WTC11 (cell line): Measurements from ENCODE around the gene JADE2. TPM values are rescaled to one million over a fixed set of nuclear protein-coding genes. Genes with fewer than 3 reads are reported as not detected.

ENCODE experiments used
- ATAC-seq: fragments of 200-7000 bp; cut with Tn5 transposase; 2 replicates; pipeline ENCODE4 v1.10.0; 2021; ENCODE audit warnings: mild to moderate bottlenecking, moderate library complexity
- CTCF ChIA-PET: fragments of 300-600 bp; sonication (Branson Sonifier 250); formaldehyde crosslinking; loops from one replicate; lab custom pipeline; 2021; ENCODE audit warnings: antibody characterized with exemption; lab: Charles Lee
- POLR2A ChIA-PET: fragments of 350-600 bp; sonication (Branson Sonifier 250); formaldehyde crosslinking; loops from one replicate; lab custom pipeline; 2021; ENCODE audit warnings: antibody characterized with exemption; lab: Charles Lee
- DNase-seq: peaks from one replicate; pipeline ENCODE4 v3.0.0; 2021; ENCODE audit warnings: low spot score
- H3K27ac Mint-ChIP-seq: 2 replicates; pipeline ENCODE4 v1.8.0; 2021; ENCODE audit warnings: mixed read lengths
- H3K27me3 Mint-ChIP-seq: 2 replicates; pipeline ENCODE4 v1.8.0; 2021; ENCODE audit warnings: low read depth, mild to moderate bottlenecking, moderate library complexity, mixed read lengths
- H3K36me3 Mint-ChIP-seq: 2 replicates; pipeline ENCODE4 v1.8.0; 2021; ENCODE audit warnings: mixed read lengths
- H3K4me1 Mint-ChIP-seq: 2 replicates; pipeline ENCODE4 v1.8.0; 2022; ENCODE audit warnings: mixed read lengths
- H3K4me3 Mint-ChIP-seq: 2 replicates; pipeline ENCODE4 v1.8.0; 2021; ENCODE audit warnings: mild to moderate bottlenecking, moderate library complexity, mixed read lengths
- H3K9me3 Mint-ChIP-seq: 2 replicates; pipeline ENCODE4 v1.8.0; 2021; ENCODE audit warnings: mixed read lengths
- E2F1 ChIP-seq: sonication (generic); formaldehyde crosslinking; IDR thresholded peaks from 2 replicates; pipeline ENCODE4 v1.8.0; 2022; ENCODE audit warnings: mild to moderate bottlenecking, missing genetic modification reagents
- ELF4 ChIP-seq: sonication (generic); formaldehyde crosslinking; IDR thresholded peaks from 2 replicates; pipeline ENCODE4 v1.8.1; 2022; ENCODE audit warnings: low read depth, mild to moderate bottlenecking, moderate library complexity, missing genetic modification reagents
- ETV6 ChIP-seq: sonication (generic); formaldehyde crosslinking; IDR thresholded peaks from 2 replicates; pipeline ENCODE4 v1.8.1; 2022; ENCODE audit warnings: mild to moderate bottlenecking, missing genetic modification reagents
- FOXP1 ChIP-seq: sonication (generic); formaldehyde crosslinking; IDR thresholded peaks from 2 replicates; pipeline ENCODE4 v1.8.0; 2022; ENCODE audit warnings: missing genetic modification reagents, mild to moderate bottlenecking, moderate library complexity, borderline replicate concordance
- GRHL2 ChIP-seq: fragments of 250-450 bp; sonication (Bioruptor Pico); IDR thresholded peaks from 2 replicates; pipeline ENCODE4 v1.8.0; 2022; ENCODE audit warnings: mild to moderate bottlenecking, moderate library complexity; ENCODE audit not compliant: insufficient replicate concordance, severe bottlenecking
- IRF1 ChIP-seq: sonication (generic); formaldehyde crosslinking; IDR thresholded peaks from 2 replicates; pipeline ENCODE4 v1.8.0; 2023; ENCODE audit warnings: missing genetic modification reagents
- MAX ChIP-seq: sonication (generic); formaldehyde crosslinking; IDR thresholded peaks from 2 replicates; pipeline ENCODE4 v1.8.0; 2022; ENCODE audit warnings: mild to moderate bottlenecking, missing genetic modification reagents
- MXD4 ChIP-seq: fragments of 250-450 bp; sonication (Bioruptor Pico); IDR thresholded peaks from 2 replicates; pipeline ENCODE4 v1.8.0; 2021; ENCODE audit warnings: mild to moderate bottlenecking, moderate library complexity, borderline replicate concordance
- TCF7 ChIP-seq: sonication (generic); formaldehyde crosslinking; IDR thresholded peaks from 2 replicates; pipeline ENCODE4 v1.8.0; 2022; ENCODE audit warnings: mild to moderate bottlenecking, low read depth, missing genetic modification reagents, moderate library complexity
- TEAD1 ChIP-seq: sonication (generic); formaldehyde crosslinking; IDR thresholded peaks from 2 replicates; pipeline ENCODE4 v1.8.0; 2022; ENCODE audit warnings: mild to moderate bottlenecking, missing genetic modification reagents
- TP53 ChIP-seq: sonication (generic); formaldehyde crosslinking; IDR thresholded peaks from 2 replicates; pipeline ENCODE4 v1.8.1; 2023; ENCODE audit warnings: mild to moderate bottlenecking, missing genetic modification reagents
- ZBTB21 ChIP-seq: sonication (generic); formaldehyde crosslinking; IDR thresholded peaks from 2 replicates; pipeline ENCODE4 v1.8.1; 2023; ENCODE audit warnings: mild to moderate bottlenecking, missing genetic modification reagents, borderline replicate concordance
- ZNF138 ChIP-seq: sonication (generic); formaldehyde crosslinking; conservative IDR thresholded peaks from 2 replicates; pipeline ENCODE4 v1.8.1; 2022; ENCODE audit warnings: mild to moderate bottlenecking, moderate library complexity, missing genetic modification reagents
- ZNF219 ChIP-seq: sonication (generic); formaldehyde crosslinking; IDR thresholded peaks from 2 replicates; pipeline ENCODE4 v1.8.0; 2023; ENCODE audit warnings: missing genetic modification reagents, mild to moderate bottlenecking, borderline replicate concordance
- ZNF423 ChIP-seq: fragments of 250-450 bp; sonication (Bioruptor Pico); IDR thresholded peaks from 2 replicates; pipeline ENCODE4 v2.1.2; 2022; ENCODE audit warnings: mild to moderate bottlenecking, moderate library complexity
- total RNA-seq: library from RNA; stranded (reverse); gene quantifications from 3 replicates; pipeline ENCODE4 v1.2.3, GENCODE V29; 2021
- TF ChIP-seq, protein P1 (sequence below): sonication (generic); formaldehyde crosslinking; IDR thresholded peaks from 2 replicates; pipeline ENCODE4 v1.8.1; 2023; ENCODE audit warnings: mild to moderate bottlenecking, missing genetic modification reagents
- TF ChIP-seq, protein P2 (sequence below): fragments of 250-450 bp; sonication (Bioruptor Pico); IDR thresholded peaks from 2 replicates; pipeline ENCODE4 v1.9.0; 2021; ENCODE audit warnings: mild to moderate bottlenecking
- TF ChIP-seq, protein P3 (sequence below): sonication (generic); formaldehyde crosslinking; IDR thresholded peaks from 2 replicates; pipeline ENCODE4 v1.8.1; 2023; ENCODE audit warnings: mild to moderate bottlenecking, moderate library complexity, missing genetic modification reagents
- TF ChIP-seq, protein P4 (sequence below): sonication (generic); formaldehyde crosslinking; IDR thresholded peaks from 2 replicates; pipeline ENCODE4 v1.8.0; 2022; ENCODE audit warnings: missing genetic modification reagents
- TF ChIP-seq, protein P5 (sequence below): fragments of 250-450 bp; sonication (Bioruptor Pico); IDR thresholded peaks from 2 replicates; pipeline ENCODE4 v1.9.0; 2021; ENCODE audit warnings: mild to moderate bottlenecking

JADE2 gene
- total RNA-seq, 1 experiment from 2014 or later = 40.8 TPM

DNA sequence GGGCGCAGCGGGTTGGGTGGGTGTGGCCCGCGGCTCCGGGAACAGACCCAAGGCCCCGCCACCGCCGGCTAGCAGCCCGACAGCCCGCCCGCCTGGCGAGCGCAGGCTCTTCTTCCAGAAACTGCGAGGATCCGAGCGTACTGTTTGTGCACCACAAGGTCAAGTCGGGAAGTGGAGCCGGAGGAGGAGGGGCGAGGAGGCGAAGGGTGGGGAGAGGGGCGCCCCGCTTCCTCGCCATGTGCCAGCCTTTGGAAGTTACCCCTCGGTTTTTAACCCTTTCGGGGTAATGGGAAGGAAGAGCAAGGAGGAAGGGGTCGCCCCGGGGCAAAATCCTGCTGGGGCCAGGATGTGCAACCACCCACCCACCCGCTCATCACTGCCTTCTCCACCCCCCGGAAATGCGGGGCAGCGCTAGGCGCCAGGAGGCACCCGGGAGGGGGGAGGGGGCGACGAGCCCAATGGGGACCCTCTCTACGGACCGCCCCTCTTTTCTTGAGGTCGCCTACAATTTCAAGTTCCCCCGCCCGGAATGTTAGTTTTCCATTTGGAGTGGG is 1.1 kb upstream of the JADE2 start:
- Mint-ChIP-seq H3K27me3 (no peaks in the 10 kb centered on the region), H3K4me1 (peaks cover 38% of the 10 kb centered on the region), H3K4me3 (peak overlapping the region; percentile 98), H3K27ac (peak overlapping the region; percentile 96), H3K9me3 (no peaks in the 10 kb centered on the region), H3K36me3 (no peaks in the 10 kb centered on the region)
- ChIA-PET CTCF (interaction anchor here (0.5 to 6.6 kb wide), 9 partner anchors 12 to 113 kb away, joined by 3 to 54 read pairs (median 4); partner anchors contain the start of gene CDKN2AIPNL), POLR2A (interaction anchor here (0.5 to 5.8 kb wide), 16 partner anchors 11 to 298 kb away, joined by 3 to 58 read pairs (median 4); partner anchors contain the start of genes CDKN2AIPNL and PPP2CA)
- DNase-seq (peak; percentile 88), ATAC-seq (peak; percentile 24)
- TF ChIP-seq TP53 (CRISPR knock-in tag) (0 out of 2 replicates have a peak, but pooled peaks have one; percentile 22), TCF7 (CRISPR knock-in tag) (no peak), ZBTB21 (CRISPR knock-in tag) (peak; percentile 48; the same call in 1 of the 2 replicates), TEAD1 (CRISPR knock-in tag) (peak; percentile 14; the same call in 1 of the 2 replicates), ZNF138 (CRISPR knock-in tag) (no peak; the same call in 1 of the 2 replicates), GRHL2 (no peak), ELF4 (CRISPR knock-in tag) (no peak), E2F1 (CRISPR knock-in tag) (0 out of 2 replicates have a peak, but pooled peaks have one; percentile 47), FOXP1 (CRISPR knock-in tag) (peak; percentile 84; the same call in 1 of the 2 replicates), MAX (CRISPR knock-in tag) (peak; percentile 88; the same call in 1 of the 2 replicates), MXD4 (CRISPR knock-in tag) (no peak), ETV6 (CRISPR knock-in tag) (peak; percentile 45), ZNF423 (peak; percentile 56), IRF1 (CRISPR knock-in tag) (no peak), ZNF219 (CRISPR knock-in tag) (0 out of 2 replicates have a peak, but pooled peaks have one; percentile 13)
- TF ChIP-seq, protein P1, sequence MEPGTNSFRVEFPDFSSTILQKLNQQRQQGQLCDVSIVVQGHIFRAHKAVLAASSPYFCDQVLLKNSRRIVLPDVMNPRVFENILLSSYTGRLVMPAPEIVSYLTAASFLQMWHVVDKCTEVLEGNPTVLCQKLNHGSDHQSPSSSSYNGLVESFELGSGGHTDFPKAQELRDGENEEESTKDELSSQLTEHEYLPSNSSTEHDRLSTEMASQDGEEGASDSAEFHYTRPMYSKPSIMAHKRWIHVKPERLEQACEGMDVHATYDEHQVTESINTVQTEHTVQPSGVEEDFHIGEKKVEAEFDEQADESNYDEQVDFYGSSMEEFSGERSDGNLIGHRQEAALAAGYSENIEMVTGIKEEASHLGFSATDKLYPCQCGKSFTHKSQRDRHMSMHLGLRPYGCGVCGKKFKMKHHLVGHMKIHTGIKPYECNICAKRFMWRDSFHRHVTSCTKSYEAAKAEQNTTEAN = peak; percentile 93
- TF ChIP-seq, protein P2, sequence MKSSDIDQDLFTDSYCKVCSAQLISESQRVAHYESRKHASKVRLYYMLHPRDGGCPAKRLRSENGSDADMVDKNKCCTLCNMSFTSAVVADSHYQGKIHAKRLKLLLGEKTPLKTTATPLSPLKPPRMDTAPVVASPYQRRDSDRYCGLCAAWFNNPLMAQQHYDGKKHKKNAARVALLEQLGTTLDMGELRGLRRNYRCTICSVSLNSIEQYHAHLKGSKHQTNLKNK (CRISPR knock-in tag) = no peak
- TF ChIP-seq, protein P3, sequence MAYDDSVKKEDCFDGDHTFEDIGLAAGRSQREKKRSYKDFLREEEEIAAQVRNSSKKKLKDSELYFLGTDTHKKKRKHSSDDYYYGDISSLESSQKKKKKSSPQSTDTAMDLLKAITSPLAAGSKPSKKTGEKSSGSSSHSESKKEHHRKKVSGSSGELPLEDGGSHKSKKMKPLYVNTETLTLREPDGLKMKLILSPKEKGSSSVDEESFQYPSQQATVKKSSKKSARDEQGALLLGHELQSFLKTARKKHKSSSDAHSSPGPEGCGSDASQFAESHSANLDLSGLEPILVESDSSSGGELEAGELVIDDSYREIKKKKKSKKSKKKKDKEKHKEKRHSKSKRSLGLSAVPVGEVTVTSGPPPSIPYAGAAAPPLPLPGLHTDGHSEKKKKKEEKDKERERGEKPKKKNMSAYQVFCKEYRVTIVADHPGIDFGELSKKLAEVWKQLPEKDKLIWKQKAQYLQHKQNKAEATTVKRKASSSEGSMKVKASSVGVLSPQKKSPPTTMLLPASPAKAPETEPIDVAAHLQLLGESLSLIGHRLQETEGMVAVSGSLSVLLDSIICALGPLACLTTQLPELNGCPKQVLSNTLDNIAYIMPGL (CRISPR knock-in tag) = 0 out of 2 replicates have a peak, but pooled peaks have one; percentile 62
- TF ChIP-seq, protein P4, sequence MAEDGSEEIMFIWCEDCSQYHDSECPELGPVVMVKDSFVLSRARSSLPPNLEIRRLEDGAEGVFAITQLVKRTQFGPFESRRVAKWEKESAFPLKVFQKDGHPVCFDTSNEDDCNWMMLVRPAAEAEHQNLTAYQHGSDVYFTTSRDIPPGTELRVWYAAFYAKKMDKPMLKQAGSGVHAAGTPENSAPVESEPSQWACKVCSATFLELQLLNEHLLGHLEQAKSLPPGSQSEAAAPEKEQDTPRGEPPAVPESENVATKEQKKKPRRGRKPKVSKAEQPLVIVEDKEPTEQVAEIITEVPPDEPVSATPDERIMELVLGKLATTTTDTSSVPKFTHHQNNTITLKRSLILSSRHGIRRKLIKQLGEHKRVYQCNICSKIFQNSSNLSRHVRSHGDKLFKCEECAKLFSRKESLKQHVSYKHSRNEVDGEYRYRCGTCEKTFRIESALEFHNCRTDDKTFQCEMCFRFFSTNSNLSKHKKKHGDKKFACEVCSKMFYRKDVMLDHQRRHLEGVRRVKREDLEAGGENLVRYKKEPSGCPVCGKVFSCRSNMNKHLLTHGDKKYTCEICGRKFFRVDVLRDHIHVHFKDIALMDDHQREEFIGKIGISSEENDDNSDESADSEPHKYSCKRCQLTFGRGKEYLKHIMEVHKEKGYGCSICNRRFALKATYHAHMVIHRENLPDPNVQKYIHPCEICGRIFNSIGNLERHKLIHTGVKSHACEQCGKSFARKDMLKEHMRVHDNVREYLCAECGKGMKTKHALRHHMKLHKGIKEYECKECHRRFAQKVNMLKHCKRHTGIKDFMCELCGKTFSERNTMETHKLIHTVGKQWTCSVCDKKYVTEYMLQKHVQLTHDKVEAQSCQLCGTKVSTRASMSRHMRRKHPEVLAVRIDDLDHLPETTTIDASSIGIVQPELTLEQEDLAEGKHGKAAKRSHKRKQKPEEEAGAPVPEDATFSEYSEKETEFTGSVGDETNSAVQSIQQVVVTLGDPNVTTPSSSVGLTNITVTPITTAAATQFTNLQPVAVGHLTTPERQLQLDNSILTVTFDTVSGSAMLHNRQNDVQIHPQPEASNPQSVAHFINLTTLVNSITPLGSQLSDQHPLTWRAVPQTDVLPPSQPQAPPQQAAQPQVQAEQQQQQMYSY (CRISPR knock-in tag) = no peak
- TF ChIP-seq, protein P5, sequence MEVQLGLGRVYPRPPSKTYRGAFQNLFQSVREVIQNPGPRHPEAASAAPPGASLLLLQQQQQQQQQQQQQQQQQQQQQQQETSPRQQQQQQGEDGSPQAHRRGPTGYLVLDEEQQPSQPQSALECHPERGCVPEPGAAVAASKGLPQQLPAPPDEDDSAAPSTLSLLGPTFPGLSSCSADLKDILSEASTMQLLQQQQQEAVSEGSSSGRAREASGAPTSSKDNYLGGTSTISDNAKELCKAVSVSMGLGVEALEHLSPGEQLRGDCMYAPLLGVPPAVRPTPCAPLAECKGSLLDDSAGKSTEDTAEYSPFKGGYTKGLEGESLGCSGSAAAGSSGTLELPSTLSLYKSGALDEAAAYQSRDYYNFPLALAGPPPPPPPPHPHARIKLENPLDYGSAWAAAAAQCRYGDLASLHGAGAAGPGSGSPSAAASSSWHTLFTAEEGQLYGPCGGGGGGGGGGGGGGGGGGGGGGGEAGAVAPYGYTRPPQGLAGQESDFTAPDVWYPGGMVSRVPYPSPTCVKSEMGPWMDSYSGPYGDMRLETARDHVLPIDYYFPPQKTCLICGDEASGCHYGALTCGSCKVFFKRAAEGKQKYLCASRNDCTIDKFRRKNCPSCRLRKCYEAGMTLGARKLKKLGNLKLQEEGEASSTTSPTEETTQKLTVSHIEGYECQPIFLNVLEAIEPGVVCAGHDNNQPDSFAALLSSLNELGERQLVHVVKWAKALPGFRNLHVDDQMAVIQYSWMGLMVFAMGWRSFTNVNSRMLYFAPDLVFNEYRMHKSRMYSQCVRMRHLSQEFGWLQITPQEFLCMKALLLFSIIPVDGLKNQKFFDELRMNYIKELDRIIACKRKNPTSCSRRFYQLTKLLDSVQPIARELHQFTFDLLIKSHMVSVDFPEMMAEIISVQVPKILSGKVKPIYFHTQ = no peak
